GM18951 (cell line): Measurements from ENCODE around the gene TEX13D.
"Not testable (repeated sequence)": the region's sequence is repeated elsewhere in the genome, so short reads cannot be mapped to it uniquely, and the experiment has no call there.

ENCODE experiments used
- POLR2A ChIP-seq: IDR thresholded peaks from 4 replicates; pipeline ENCODE4 v1.6.1; 2011; ENCODE audit warnings: mild to moderate bottlenecking; ENCODE audit not compliant: insufficient read length, insufficient read depth; ENCODE audit errors: extremely low read depth
- in situ Hi-C: fragments of 300-500 bp; cut with MboI; formaldehyde crosslinking; loops from one replicate; pipeline ENCODE4 v1.12.0; 2022; ENCODE audit warnings: low sequenced_read_pairs, mixed read lengths, inconsistent platforms; ENCODE audit not compliant: unreplicated experiment

Gene TEX13D

DNA sequence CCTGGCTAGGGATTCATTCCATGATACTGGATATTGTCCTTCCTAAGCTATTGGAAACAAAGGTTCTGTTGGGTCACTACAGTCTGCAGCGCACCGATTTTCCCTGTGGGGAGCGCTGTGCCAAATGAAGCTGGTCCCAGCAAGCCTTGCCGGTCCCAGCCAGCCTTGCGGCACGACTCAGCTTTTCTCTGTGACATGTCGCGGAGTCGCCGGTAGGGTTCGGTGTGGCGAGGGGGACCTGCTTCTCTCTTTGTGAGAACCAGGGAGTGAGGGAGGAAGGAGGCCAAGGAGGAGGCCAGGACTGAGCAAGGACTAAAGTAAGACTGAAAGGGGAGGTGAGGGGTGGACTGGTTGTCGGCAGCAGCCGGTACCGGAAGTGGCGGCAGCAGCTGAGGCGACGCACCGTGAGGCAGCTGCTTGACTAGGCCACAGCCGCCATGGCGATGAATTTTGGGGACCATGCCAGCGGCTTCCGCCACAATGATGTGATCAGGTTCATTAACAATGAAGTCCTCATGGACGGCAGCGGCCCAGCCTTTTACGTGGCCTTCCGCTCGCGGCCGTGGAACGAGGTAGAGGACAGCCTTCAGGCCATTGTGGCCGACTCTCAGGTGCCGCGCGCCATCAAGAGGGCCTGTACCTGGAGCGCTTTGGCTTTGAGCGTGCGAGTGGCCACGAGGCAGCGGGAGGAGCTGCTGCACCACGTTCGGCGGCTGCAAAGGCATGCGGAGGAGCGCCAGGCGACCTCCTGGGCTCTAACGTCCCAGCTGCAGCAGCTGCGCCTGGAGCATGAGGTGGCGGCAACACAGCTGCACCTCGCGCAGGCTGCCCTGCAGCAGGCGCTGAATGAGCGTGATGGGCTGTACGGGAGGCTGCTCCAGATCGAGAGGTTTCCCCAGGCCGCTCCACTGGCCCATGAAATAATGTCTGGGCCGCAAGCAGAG is at the start of gene TEX13D:
Gene TEX13D, plus strand, starts transcription at position 180 of the 944 bp plus-strand sequence. Its CDS starts 258 bp downstream, at position 438.
- TF ChIP-seq POLR2A = no peak
- in situ Hi-C loops = no loop called here

DNA sequence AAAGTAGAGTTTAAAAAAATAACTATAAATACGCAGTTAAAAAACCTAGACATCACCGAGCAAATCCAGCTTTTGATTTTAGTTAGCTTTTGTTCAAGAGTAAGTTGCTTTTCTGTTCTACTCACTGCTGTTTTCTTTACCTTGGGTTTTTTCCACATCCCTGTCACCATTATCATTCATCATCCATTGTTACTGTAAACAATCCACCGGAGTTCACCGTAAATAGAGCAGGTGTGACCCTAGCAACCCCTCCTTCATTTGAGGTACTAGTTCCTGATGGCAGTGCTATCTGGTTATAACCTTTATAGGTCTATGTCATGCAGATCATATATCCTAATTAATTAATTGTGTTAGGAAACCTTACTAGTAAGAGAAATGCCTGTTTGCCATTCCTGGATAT is 43.0 kb upstream of the TEX13D start:
- in situ Hi-C loops = no loop called here
- TF ChIP-seq POLR2A = no peak

DNA sequence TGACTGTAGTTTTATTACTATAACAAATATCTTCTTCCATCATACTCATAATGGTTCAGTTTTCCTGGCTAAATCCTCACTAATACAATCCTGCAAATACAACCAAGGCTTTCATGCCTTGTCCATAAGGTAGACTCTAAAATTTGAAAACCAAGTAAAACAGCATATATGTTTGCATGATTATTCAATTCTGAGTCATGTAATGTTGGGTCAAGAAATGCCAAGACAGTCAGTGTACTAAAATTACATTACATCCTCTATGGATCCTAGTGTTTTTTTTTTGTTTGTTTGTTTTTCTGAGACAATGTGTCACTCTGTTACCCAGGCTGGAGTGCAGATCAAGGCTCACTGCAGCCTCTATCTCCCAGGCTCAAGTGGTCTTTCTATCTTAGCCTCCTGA is 38.6 kb upstream of the TEX13D start:
- in situ Hi-C loops = no loop called here
- no peak for TF ChIP-seq POLR2A

DNA sequence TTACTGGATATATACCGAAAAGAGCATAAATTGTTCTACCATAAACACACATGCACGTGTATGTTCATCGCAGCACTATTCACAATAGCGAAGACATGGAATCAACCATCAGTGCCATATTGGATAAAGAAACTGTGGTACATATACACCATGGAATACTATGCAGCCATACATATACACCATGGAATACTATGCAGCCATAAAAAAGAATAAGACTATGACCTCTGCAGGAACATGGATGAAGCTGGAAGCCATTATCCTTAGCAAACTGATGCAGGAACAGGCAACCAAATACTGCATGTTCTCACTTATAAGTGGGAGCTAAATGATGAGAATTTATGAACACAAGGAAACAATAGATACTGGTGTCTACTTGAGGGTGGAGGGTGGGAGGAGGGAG is 33.1 kb upstream of the TEX13D start:
- in situ Hi-C loops = not testable (repeated sequence)

DNA sequence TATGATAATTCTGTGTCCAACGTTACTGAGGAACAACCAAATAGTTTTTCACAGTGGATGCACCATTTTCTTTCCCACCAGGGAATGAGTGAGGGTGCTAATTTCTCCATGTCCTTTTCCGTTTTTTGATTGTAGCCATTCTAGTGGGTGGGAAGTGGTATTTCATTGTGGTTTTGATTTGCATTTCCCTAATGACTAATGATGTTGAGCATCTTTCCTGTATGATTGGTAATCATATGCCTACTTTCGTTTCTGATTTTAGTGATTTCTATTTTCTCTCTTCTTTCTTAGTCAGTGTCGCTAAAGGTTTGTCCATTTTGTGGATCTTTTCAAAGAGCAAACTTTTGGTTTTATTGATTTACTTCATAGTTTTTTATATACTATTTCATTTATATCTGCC is 32.1 kb upstream of the TEX13D start:
- in situ Hi-C loops = no loop called here
- no peak for TF ChIP-seq POLR2A

DNA sequence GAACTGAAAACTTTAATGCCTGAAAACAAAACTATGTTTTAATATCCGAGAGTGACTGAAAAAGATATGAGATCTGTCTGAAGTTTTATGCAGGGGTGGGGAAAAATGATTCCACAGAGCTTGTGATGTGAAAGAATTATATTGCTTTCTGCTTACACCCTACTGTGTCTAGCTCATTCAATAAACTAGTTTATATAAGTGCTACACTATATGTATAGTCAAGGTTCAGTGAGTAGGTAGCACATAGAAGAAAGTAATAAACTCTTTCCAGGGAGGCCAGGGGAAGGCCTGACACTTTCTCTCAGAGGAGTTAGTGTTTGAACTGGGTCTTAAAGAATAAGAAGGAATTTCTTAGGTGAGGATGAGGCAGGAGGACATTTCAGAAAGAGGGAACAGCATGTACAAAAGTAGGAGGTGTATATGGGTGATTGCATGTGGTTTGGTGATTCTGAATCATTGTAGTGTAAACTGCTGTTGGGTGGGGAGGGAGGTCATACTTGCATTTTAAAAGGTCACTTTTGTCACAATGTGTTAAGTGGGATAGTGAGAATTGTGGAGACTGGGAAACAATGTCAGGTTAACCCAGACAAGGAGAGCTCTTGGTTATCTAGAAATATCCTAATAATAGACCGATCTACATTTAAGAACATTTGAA is 25.1 kb upstream of the TEX13D start:
- in situ Hi-C loops = no loop called here
- TF ChIP-seq POLR2A = no peak

DNA sequence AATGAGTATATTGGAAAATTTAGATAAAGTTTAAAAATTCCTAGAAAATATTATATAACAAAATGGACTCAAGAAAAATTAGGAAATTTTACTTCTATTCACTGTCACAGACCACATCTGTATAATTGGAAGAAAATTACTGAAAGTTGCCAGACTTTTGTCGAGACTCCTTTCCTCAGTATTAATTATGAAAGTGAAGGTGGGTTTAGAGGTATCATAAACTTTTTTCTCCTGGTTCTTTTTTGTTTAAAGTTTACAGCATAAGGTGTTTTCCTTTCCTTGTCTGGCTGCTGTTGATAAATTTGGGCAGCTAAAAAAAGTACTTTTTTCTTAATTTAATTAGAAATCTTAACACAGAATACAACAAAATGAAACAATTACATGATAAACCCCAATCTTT is 6.7 kb upstream of the TEX13D start:
- TF ChIP-seq POLR2A = no peak
- in situ Hi-C loops = no loop called here

DNA sequence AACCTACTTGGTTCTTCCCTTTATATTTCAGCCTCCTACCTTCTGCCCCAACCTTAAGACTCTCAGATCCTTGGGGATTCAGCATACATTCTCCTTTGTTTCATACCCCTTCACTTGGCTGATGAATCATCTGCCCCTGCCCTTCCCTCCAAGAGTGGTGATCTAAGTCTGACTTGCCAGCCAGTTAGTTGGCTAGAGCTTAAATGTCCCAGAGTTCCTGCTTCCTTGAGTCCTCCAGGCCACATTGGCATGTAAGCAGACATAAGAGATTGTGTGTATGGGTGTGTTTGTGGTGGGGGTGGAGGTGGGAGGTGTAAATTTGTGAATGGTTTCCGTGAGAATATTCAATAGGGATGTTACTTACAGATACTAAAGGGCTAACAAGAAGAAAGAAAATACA is 3.7 kb upstream of the TEX13D start:
- TF ChIP-seq POLR2A = no peak
- in situ Hi-C loops = no loop called here

DNA sequence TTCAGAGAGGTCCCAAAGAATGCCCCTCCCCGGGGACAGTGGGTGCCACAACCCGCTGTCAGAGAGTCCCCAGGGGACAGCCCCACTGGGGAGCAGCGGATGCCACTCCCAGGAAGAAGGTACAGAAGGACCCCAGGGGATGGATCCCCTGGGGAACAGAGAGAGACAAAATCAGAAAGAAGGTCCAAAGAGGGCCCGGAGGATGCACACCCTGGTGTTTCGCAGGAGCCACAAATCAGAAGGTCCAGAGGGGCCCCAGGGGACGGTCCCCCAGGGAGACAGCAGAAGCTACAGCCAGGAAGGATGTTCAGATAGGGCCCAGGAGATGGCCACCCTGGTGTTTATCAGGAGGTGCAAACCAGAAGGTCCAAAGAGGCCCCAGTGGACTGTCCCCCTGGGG is 1.4 kb downstream of the TEX13D start:
- in situ Hi-C loops = no loop called here
- TF ChIP-seq POLR2A = no peak

DNA sequence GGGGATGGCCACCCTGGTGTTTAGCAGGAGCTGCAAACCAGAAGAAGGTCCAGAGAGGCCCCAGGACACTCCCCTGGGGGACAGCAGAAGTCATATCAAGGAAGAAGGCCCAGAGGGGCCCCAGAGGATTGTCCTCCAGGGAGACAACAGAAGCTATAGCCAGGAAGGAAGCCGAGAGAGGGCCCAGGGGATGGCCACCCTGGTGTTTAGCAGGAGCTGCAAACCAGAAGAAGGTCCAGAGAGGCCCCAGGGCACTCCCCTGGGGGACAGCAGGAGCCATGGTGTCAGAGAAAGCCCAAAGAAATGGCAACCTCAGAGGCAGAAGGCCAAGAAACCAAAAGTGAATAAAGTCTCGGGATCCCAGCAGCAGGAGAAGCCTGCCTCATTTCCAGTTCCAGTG is 2.1 kb downstream of the TEX13D start:
- in situ Hi-C loops = not testable (repeated sequence)

DNA sequence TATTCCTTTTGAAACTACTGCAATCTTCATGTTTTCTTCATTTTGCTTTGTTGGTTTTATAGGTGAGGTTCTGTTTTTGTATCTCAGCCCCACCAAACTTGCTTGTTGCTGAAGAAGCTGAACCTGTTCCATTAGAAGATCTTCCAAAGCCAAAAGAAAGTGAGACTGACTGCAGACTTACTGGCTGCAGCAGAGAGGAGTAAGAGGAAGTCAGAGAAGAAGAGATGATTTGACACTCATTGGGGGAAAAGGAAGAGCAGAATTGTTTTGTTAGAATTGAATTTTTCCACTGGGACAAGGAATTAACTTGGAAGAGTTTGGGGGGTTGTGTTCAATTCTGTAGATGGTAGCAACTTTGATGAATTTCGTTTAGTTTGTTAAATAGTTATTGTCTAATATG is 3.1 kb downstream of the TEX13D start:
- no peak for TF ChIP-seq POLR2A

DNA sequence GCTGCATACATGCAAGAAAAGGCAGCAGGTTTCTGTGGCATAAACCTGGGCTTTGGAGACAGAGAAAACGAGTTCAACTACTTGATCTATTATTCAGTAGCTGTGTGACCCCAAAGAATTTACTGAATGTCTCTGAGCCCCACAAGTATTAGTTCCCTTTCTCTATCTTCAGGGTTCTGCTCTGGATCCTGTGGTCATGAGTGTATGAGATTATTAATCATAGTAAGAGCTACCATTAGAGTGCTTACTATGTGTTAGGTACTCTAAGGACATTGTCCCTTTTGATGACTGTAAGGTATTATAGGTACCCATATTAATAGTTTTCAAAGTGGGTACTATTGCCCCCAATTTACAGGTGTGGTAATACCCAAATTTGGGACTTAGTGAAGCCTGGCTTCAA is 5.5 kb downstream of the TEX13D start:
- no peak for TF ChIP-seq POLR2A
- in situ Hi-C loops = no loop called here

More for the DNA sequence above, 3.1 kb downstream of the TEX13D start:
- in situ Hi-C loops = no loop called here

DNA sequence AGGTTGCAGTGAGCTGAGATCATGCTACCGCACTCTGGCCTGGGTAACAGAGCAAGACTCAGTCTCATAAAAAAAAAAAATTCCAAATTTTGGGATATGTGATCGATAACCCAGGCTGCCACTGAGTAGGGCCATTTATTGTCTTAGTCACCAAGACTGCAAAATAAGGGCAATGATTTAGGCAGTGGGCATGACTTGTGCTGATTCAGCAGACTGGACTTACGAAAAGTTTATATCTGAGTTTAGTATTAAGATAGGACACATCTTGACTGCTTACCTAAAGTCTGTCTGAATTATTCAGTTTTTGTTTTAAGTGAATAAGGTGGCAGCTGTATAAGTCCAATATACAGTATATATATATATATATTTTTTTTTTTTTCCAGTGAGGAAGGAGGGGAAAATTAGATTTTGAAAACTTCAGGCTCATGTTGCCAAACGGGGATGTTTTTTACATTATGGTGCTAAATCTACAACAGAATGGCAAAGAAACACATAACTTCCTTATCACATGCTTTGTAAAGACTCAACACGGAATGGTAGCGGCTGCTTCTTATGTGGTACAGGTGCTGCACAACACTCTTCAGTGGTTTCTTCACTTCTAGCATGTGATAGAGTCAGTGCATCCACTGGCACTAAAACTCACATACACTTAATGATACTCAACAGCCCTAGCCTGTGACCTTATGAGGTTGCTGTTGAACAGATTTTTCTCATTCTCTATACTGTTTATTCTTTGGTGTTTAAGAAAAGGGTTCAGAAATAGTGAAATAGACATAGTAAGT is 6.5 kb downstream of the TEX13D start:
- in situ Hi-C loops = no loop called here
- TF ChIP-seq POLR2A = no peak

DNA sequence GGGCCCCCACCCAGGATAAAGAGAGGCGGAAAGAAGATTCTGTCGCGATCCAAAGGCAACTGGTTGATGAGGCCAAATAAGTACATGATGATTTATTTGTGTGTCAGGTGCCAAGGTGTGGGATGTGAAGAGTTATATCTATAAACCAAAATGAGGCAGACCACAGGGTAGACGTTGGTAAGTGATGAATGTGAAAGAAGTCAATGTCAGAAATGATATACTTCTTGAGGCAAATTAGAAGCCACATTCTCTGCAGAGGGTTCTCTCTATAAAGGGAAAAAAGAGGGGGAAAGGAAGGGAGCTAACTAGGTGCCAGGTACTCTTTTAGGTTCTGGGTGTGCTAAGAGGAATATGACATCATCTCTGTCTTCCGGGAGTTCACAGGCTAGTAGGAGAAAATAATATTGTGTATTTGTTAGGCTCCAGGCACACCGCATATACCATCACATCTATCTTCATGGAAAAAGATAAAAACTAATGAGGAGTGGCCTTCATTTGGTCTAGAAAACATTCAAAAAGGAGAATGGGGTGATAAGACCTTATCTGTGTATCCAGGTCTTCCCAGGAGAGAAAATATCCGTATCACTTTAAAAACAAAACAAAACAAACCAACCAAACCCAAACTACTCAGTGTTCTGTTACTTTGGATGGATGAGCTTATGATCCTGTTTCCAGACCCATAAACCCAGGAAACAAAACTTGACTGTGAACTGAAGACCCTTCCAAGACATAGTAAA is 9.1 kb downstream of the TEX13D start:
- in situ Hi-C loops = no loop called here
- no peak for TF ChIP-seq POLR2A
